ENCODE data around the gene STK25. TPM values are rescaled to one million over a fixed set of nuclear protein-coding genes. Genes with fewer than 3 reads are reported as not detected.
"Not testable (repeated sequence)": the region's sequence is repeated elsewhere in the genome, so short reads cannot be mapped to it uniquely, and the experiment has no call there.

The STK25 gene
- total RNA-seq, 4 donors from 2014 or later, result 236 to 364 (median 266) TPM

- Histone ChIP-seq H3K27ac (no peak overlapping the region), H3K4me3 (replicated peaks in 1 of 3) (no peak overlapping the region), H3K4me1 (peaks cover 0 to 2% of the 10 kb centered on the region in 2 donors), H3K36me3 (no peaks in the 10 kb centered on the region), H3K9me3 (no peaks in the 10 kb centered on the region), H3K27me3 (no peaks in the 10 kb centered on the region)
- TF ChIP-seq CTCF (IDR thresholded peaks at IDR 0.05), result no peak
- TF ChIP-seq POLR2A (IDR thresholded peaks at IDR 0.05), result no peak
- WGBS, 2 donors, result 86 to 87% methylated on average over 7 of the region's 7 CpGs
- no peak for DNase-seq
- intact Hi-C loops (cut with DNase I), result no loop called here
Measured at GRCh38 chr2:241534293-241534692, 25.9 kb upstream of the STK25 start.

GRCh38 chr2:241532733-241533601 lies 24.6 kb upstream of the STK25 start:
- TF ChIP-seq POLR2A (IDR thresholded peaks at IDR 0.05), result no peak
- no peak for TF ChIP-seq CTCF (IDR thresholded peaks at IDR 0.05)
- no peaks in the 10 kb centered on the region for H3K36me3 ChIP-seq
- no peak overlapping the region for H3K27ac ChIP-seq
- H3K9me3 ChIP-seq, result no peaks in the 10 kb centered on the region
- no peak overlapping the region for H3K4me3 ChIP-seq (replicated peaks in 1 of 3)
- DNase-seq, result no peak
- 85 to 90% methylated on average over 12 to 24 of the region's 26 CpGs for WGBS, 2 donors
- no peaks in the 10 kb centered on the region for H3K27me3 ChIP-seq
- intact Hi-C loops (cut with DNase I), result no loop called here
- no peaks in the 10 kb centered on the region for H3K4me1 ChIP-seq

- H3K27me3 ChIP-seq, result no peaks in the 10 kb centered on the region
- no peak overlapping the region for H3K4me3 ChIP-seq (replicated peaks in 1 of 3)
- no peak overlapping the region for H3K27ac ChIP-seq
- 90 to 93% methylated on average over 8 of the region's 8 CpGs for WGBS, 2 donors
- DNase-seq, result no peak
- no peaks in the 10 kb centered on the region for H3K36me3 ChIP-seq
- intact Hi-C loops (cut with DNase I), result no loop called here
- H3K4me1 ChIP-seq, result no peaks in the 10 kb centered on the region
- TF ChIP-seq POLR2A (IDR thresholded peaks at IDR 0.05), result no peak
- TF ChIP-seq CTCF (IDR thresholded peaks at IDR 0.05), result no peak
- H3K9me3 ChIP-seq, result no peaks in the 10 kb centered on the region
Measured at GRCh38 chr2:241532168-241532567, 23.8 kb upstream of the STK25 start.

- intact Hi-C loops (cut with DNase I), result no loop called here
- Histone ChIP-seq H3K27me3 (no peaks in the 10 kb centered on the region), H3K9me3 (no peaks in the 10 kb centered on the region), H3K27ac (no peak overlapping the region), H3K4me3 (replicated peaks in 1 of 3) (no peak overlapping the region), H3K36me3 (no peaks in the 10 kb centered on the region), H3K4me1 (no peaks in the 10 kb centered on the region)
- no peak for DNase-seq
- WGBS, 2 donors, result 72 to 82% methylated on average over 12 to 13 of the region's 13 CpGs
- TF ChIP-seq POLR2A (IDR thresholded peaks at IDR 0.05) (no peak), CTCF (IDR thresholded peaks at IDR 0.05) (no peak)
Measured at GRCh38 chr2:241531161-241531722, 22.9 kb upstream of the STK25 start.

GRCh38 chr2:241530571-241530970 lies 22.2 kb upstream of the STK25 start:
- Histone ChIP-seq H3K27me3 (no peaks in the 10 kb centered on the region), H3K27ac (no peak overlapping the region), H3K9me3 (no peaks in the 10 kb centered on the region), H3K4me3 (replicated peaks in 1 of 3) (no peak overlapping the region), H3K4me1 (no peaks in the 10 kb centered on the region), H3K36me3 (no peaks in the 10 kb centered on the region)
- 81 to 92% methylated on average over 8 of the region's 8 CpGs for WGBS, 2 donors
- TF ChIP-seq CTCF (IDR thresholded peaks at IDR 0.05) (no peak), POLR2A (IDR thresholded peaks at IDR 0.05) (no peak)
- DNase-seq, result no peak
- intact Hi-C loops (cut with DNase I), result no loop called here

- intact Hi-C loops (cut with DNase I); H3K4me3 ChIP-seq (replicated peaks in 1 of 3); H3K27me3 ChIP-seq; H3K4me1 ChIP-seq; H3K9me3 ChIP-seq; H3K36me3 ChIP-seq; DNase-seq; H3K27ac ChIP-seq: not testable (repeated sequence)
- WGBS, 2 donors, result 80 to 82% methylated on average over 31 of the region's 31 CpGs
Measured at GRCh38 chr2:241525818-241526780, 17.7 kb upstream of the STK25 start.
